Gastroesophageal sphincter (tissue), 3 donors: ENCODE results near the gene PCGF3.

Source experiments
- CTCF ChIP-seq, 4 experiments: fragments of 200-600 bp in 2 of 4; fragments of 450-650 bp in 2 of 4; sonication (generic) in 1 of 4; IDR thresholded peaks; one replicate each; pipeline ENCODE4 v1.5.1; 2017 to 2019; ENCODE audit warnings: antibody characterized with exemption in 4 of 4, mild to moderate bottlenecking in 2 of 4, moderate library complexity in 2 of 4
- POLR2A ChIP-seq, 2 donors: fragments of 450-650 bp; IDR thresholded peaks; one replicate each; pipeline ENCODE4 v1.6.1; 2017; ENCODE audit warnings: antibody characterized with exemption in 2 of 2, mild to moderate bottlenecking in 2 of 2, moderate library complexity in 1 of 2

- TF ChIP-seq CTCF (IDR thresholded peaks at IDR 0.05) (no peak), POLR2A (IDR thresholded peaks at IDR 0.05) (no peak)
Measured at GRCh38 chr4:773214-773613, 67.6 kb downstream of the PCGF3 start.
